DMS79 (cell line): Measurements from ENCODE around the gene ETV5.

Source experiments
- DNase-seq: peaks from one replicate; lab custom pipeline; 2025; lab: John Stamatoyannopoulos, UW

The ETV5 gene

GRCh38 chr3:186095561-186096081, 13.3 kb downstream of the ETV5 start:
- no peak for DNase-seq

DNA sequence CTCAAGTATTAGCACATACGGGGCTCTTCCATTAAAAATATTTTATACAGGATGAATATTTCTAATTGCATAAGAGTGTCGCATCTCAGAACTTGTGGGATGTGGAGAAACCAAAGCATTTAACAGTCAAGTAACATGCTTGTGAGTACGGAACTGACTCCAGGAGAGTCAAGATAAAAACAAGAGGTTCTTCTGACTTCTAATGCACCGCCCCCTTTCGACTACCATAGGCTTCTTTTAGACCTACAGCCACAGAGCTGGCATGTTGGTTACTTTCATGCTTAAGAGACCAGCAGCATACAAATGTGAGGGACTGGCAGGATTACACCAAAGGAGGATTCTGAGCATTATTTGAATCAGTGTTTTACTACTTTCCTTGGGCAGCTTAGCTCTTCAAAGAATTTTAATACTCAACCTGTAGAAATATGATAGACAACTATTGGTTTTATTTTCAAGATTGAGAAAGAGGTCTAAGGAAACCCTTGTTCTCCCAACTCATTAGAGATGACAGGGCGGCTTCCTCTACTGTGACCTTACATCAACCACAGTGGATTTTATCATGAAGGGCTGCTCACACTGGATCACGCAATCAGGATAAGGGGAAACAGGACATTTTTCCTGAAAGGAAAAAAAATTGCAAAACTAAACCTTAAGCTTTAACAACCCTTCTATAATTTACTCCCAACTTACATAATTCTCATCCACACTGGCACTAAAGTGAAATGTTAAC, 14.0 kb downstream of the ETV5 start:
- DNase-seq = no peak

DNA sequence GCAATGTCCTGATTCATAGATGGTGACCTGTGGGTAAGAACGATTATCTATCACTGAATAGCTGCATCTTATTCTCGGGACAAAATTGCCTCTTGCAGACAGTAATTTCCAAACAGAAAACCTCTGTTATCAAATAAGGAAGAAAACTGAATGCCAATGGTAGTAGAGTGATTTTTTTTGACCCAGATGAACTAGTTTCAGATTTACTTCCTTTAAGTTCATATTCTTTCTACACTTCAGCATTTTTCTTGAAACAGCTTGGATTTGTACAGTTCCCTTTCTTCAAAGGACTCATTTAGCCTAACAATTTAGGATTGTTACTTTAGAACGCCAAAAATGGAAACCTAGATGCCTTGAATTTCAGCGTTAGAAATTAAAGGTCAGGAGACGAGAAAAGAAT, 14.6 kb downstream of the ETV5 start:
- DNase-seq = no peak

GRCh38 chr3:186093271-186093900, 15.5 kb downstream of the ETV5 start:
- no peak for DNase-seq

GRCh38 chr3:186092360-186093070, 16.4 kb downstream of the ETV5 start:
- DNase-seq = no peak

GRCh38 chr3:186090901-186091300, 18.0 kb downstream of the ETV5 start:
- DNase-seq = no peak

- no peak for DNase-seq
Measured at GRCh38 chr3:186088335-186088734, 20.6 kb downstream of the ETV5 start.

DNA sequence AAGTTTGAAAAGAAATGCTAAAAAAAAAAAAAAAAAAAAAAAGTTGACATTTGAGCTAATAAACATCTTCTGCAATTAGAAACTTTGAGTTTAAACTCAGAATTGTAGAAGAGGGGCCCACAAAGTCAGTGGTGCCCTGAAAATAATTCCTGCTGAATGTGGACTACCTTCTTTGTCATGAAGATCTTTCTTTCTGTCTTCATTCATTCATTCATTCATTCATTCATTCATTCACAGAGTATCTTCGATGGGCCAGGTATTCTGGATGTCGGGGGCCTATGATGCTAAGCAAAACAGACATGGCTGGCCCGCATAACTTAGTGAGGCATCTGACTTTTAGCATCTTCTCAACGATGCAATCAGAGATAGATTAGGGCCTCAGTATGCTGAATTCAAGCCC, 24.6 kb downstream of the ETV5 start:
- DNase-seq = no peak

DNA sequence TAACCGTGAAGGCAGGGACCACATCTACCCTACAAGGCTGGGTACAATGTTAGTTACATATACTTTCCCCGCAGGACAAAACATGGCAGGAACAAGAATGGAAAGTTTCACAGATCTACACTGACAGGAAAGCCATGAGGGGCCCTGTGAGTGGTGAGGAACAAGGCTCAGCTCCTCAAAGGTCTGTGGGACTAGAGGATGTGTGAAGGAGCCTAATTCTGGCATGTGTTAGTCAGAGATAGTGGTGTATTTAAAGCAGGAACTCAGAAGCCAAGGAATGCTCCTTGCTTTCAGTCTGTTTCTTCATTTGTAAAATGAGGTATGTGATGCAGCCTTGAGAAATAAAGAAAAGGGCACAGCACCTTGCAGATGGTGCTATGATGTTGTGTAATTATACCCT, 25.1 kb downstream of the ETV5 start:
- no peak for DNase-seq

- DNase-seq = no peak
Measured at GRCh38 chr3:186082150-186082549, 26.7 kb downstream of the ETV5 start.

DNA sequence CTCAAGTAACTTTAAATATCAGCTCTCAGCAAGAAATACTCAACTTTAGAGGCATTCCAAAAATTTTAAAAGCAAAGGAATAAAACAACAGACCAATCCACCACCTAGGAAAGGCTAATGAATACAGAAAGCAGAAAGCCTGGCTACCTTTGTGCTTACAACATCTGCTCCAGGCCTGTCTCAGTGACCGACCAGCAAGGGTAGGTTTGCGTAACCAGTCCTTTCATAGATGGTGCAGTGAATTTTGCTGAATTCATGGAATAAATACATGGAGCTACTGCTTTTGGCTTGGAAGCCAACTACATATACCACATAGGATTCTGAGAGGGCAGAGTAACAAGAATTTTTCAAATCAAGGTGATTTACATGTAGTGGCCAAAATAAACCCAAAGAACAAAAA, 27.2 kb downstream of the ETV5 start:
- DNase-seq = no peak

DNA sequence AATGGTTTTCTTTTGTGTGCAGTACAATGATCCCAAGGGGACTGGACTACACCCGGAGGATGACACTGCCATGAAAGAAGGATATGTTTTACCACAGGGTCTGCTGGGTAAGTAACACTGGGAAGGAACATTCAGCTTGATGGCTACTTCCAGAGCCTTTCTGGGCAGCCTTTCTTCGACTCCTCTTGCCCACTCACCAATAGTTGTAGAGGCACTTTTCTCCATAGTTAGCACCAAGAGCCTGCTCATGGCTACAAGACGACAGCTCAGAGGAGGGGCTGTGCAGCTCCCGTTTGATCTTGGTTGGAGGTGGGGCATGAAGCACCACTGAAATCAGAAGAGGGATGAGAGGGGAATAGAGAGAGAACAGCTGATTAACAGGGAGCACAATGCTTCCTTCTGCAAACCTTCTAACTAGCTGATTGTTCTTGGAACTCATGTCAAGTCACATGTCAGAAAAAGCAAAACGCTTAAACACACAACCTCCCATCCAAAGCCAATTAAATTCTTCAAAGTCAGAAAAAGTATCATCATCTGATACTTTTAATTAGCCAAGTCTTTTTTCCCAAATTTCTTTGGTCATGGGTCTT, 27.9 kb downstream of the ETV5 start:
- DNase-seq = no peak

DNA sequence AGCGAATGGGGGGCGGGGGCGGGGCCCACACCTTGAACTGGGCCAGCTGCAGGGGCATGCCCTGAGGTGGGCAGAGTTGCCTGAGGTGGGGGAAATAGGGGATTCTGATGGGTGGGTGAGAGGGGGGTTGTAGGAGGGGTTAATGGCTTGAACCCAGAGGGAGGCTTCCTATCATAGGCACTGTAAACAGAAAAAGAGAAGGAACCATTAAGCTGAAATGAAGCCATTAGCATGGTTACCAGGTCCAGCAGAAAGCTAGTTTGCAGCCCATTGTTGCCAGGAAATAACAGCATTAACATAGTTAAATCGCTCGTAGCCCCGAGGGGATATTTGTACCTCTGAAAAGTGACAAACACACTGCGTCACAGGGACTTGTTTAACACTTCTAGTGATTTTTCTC, 29.0 kb downstream of the ETV5 start:
- DNase-seq = no peak

DNA sequence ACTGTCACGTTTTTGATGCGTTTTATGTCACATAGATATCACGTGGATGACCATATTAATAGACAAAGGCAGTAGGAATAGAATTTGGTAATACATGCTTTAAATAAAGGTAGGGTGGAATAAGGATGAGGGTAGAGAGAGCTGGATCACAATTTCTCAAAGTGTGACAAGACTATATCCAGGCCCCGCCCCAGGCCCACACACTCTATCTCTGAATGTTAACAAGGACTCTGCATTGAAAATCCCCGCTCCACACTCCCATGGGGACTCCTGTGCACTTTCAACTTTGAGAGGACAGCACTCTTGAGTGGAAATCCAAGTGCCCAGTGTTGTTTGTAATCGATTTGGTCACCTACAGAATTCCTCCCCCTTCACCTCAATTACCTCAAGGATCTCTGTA, 31.4 kb downstream of the ETV5 start:
- DNase-seq = no peak

DNA sequence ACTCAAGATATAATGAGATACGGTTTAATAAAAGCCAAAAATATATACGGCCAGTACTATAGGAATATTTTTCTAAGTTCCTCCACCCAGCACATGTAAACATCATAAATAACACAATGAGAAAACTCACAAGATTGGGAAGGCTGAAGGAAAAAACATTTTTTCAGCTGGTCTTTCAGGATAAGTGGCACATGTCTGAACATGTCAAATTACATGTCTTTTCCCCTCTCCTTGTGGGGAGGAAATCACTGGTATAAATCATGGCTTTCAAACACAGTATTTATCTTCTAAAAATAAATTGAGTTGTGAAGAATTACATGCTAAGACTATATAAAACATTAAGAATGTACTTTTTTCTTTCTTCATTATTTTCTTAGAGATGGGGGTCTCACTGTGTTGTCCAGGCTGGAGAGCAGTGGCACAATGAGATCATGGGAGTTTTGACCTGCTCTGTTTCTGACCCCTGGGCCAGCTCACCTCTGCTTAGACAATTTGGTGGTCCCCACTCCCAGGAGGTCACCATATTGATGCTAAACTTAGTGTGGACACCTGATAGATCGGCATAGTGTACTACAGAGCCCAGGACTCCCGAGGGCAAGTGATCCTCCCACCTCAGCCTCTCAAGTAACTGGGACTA, 32.8 kb downstream of the ETV5 start:
- no peak for DNase-seq

DNA sequence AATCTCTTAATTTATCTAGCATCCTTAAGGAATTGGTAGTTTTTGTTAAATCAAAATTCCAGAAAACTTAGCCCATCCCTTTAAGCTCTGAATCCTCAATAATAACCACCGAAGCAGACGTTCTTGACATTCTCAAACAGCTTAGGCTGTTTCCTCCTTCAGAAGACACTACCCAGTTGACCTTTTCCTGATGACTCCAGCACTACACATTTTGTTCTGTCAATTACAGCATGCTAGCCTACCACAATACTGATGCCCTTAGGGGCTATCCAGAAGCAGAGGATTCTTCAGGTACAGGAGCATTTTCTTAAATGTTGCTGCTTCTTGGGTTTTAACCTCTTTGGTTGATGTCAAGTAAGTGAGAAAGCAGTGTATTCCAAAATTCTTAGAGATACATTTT, 33.4 kb downstream of the ETV5 start:
- DNase-seq = no peak

GRCh38 chr3:186073641-186074040, 35.2 kb downstream of the ETV5 start:
- DNase-seq = no peak

DNA sequence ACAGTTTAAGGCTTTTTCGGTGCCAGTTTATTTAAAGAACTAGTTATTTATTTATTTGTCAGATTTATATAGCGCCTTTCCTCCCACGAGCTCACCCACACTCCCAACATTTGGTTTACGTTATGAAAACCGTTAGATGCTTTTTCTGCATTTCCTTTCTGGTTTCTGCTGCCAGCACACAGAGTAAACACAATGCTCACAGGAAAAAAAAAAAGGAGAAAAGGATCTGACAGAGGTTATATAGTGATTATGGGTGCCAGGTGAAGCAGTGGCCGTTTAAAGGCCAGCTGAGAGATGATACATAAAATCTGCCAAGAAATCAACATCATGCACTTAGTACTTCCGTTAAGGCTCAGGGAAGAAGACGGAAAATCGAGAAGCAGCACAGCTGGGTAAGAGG, 37.9 kb downstream of the ETV5 start:
- no peak for DNase-seq

- DNase-seq = no peak
Measured at GRCh38 chr3:186070550-186070949, 38.3 kb downstream of the ETV5 start.

GRCh38 chr3:186070133-186070532, 38.8 kb downstream of the ETV5 start:
- no peak for DNase-seq

- DNase-seq = no peak
Measured at GRCh38 chr3:186069199-186069598, 39.7 kb downstream of the ETV5 start.

- no peak for DNase-seq
Measured at GRCh38 chr3:186068243-186068552, 40.7 kb downstream of the ETV5 start.
